Endodermal cell (in vitro differentiated cells): ENCODE data around the gene PCYT1A. TPM values are rescaled to one million over a fixed set of nuclear protein-coding genes. Genes with fewer than 3 reads are reported as not detected.
"Not testable (repeated sequence)": the region's sequence is repeated elsewhere in the genome, so short reads cannot be mapped to it uniquely, and the experiment has no call there.

Source experiments
- DNase-seq: peaks from one replicate; pipeline ENCODE4 v3.0.0-alpha.2; 2017
- H3K27ac ChIP-seq: 2 replicates; pipeline ENCODE4 v1.5.1; 2013; ENCODE audit warnings: mild to moderate bottlenecking, low read depth, low read length, moderate library complexity
- H3K27me3 ChIP-seq: 2 replicates; pipeline ENCODE4 v1.6.1; 2013; ENCODE audit warnings: mild to moderate bottlenecking, low read length, moderate library complexity; ENCODE audit not compliant: insufficient read depth, control insufficient read depth, poor library complexity, severe bottlenecking
- H3K36me3 ChIP-seq: 2 replicates; pipeline ENCODE4 v1.7.0; 2013; ENCODE audit warnings: mild to moderate bottlenecking, low read length, moderate library complexity; ENCODE audit not compliant: control insufficient read depth, insufficient read depth
- H3K4me1 ChIP-seq: one replicate; pipeline ENCODE4 v1.7.0; 2013; ENCODE audit warnings: low read length; ENCODE audit not compliant: control insufficient read depth, insufficient read depth
- H3K4me3 ChIP-seq: 2 replicates; pipeline ENCODE4 v1.5.1; 2013; ENCODE audit warnings: mild to moderate bottlenecking, low read length, moderate library complexity
- H3K9ac ChIP-seq: 2 replicates; pipeline ENCODE4 v1.6.1; 2013; ENCODE audit warnings: mild to moderate bottlenecking, low read length, moderate library complexity; ENCODE audit not compliant: poor library complexity, severe bottlenecking; ENCODE audit errors: extremely low read depth
- H3K9me3 ChIP-seq: 2 replicates; pipeline ENCODE4 v1.6.1; 2013; ENCODE audit warnings: mild to moderate bottlenecking, low read length, moderate library complexity; ENCODE audit not compliant: control insufficient read depth
- H3K27ac Mint-ChIP-seq: 2 replicates; pipeline ENCODE4 v1.8.0; 2020; ENCODE audit warnings: mixed read lengths
- H3K27me3 Mint-ChIP-seq: 2 replicates; pipeline ENCODE4 v1.8.0; 2021; ENCODE audit warnings: mild to moderate bottlenecking, mixed read lengths; ENCODE audit not compliant: insufficient read depth
- H3K36me3 Mint-ChIP-seq: 2 replicates; pipeline ENCODE4 v1.8.0; 2020; ENCODE audit warnings: low read depth, mixed read lengths
- H3K4me1 Mint-ChIP-seq: 2 replicates; pipeline ENCODE4 v1.8.0; 2020; ENCODE audit warnings: mixed read lengths
- H3K4me3 Mint-ChIP-seq: 2 replicates; pipeline ENCODE4 v1.8.0; 2020; ENCODE audit warnings: mild to moderate bottlenecking, moderate library complexity, mixed read lengths
- H3K9me3 Mint-ChIP-seq: 2 replicates; pipeline ENCODE4 v1.8.0; 2020; ENCODE audit warnings: mild to moderate bottlenecking, mixed read lengths
- CTCF ChIP-seq: fragments of 200-600 bp; sonication (generic); conservative IDR thresholded peaks from 2 replicates; pipeline ENCODE4 v1.5.0; 2021; ENCODE audit warnings: antibody characterized with exemption, mild to moderate bottlenecking
- WGBS, 2 experiments: methylation state at CpG; one replicate each; pipeline versions ENCODE4 v1.1.5 to v1.1.7; 2013; ENCODE audit warnings: missing lambda C conversion rate in 2 of 2, mixed read lengths in 1 of 2; ENCODE audit not compliant: insufficient coverage in 1 of 2, insufficient read length in 1 of 2; 5-methylcytosine and 5-hydroxymethylcytosine counted together
- total RNA-seq, 2 donors: library from RNA; stranded (reverse); fragmentation: NEBNext Ultra II Directional in 1 of 2; extraction: Animal tissue kit (Norgen Biotek cat#: 25700) in 1 of 2; gene quantifications; 2 replicates in 1 of 2; 3 replicates in 1 of 2; pipeline ENCODE4 v1.2.1, GENCODE V29; 2021

PCYT1A gene
- total RNA-seq, 2 donors from 2014 or later, result 30.2 to 32.5 TPM

GRCh38 chr3:196246612-196247308 lies 40.8 kb downstream of the PCYT1A start:
- Histone ChIP-seq H3K36me3 (peaks cover 55% of the 10 kb centered on the region), H3K4me1 (no peaks in the 10 kb centered on the region), H3K27ac (no peak overlapping the region), H3K9me3 (peaks cover 6% of the 10 kb centered on the region), H3K4me3 (no peak overlapping the region), H3K9ac (no peak overlapping the region), H3K27me3 (no peaks in the 10 kb centered on the region)
- H3K4me3 Mint-ChIP-seq, result no peak overlapping the region
- no peaks in the 10 kb centered on the region for H3K27me3 Mint-ChIP-seq
- H3K4me1 Mint-ChIP-seq, result no peaks in the 10 kb centered on the region
- DNase-seq, result no peak
- WGBS, 2 experiments, result 95 to 96% methylated on average over 7 to 13 of the region's 13 CpGs
- no peak overlapping the region for H3K27ac Mint-ChIP-seq
- peaks cover 19% of the 10 kb centered on the region for H3K9me3 Mint-ChIP-seq
- peaks cover 55% of the 10 kb centered on the region for H3K36me3 Mint-ChIP-seq
- TF ChIP-seq CTCF, result no peak

- Mint-ChIP-seq H3K9me3 (peaks cover 19% of the 10 kb centered on the region), H3K36me3 (peaks cover 64% of the 10 kb centered on the region)
- 98 to 100% methylated on average over 4 to 34 of the region's 34 CpGs for WGBS, 2 experiments
- not testable (repeated sequence) for H3K9me3 ChIP-seq, DNase-seq, H3K27me3 Mint-ChIP-seq, H3K4me1 Mint-ChIP-seq, H3K4me3 ChIP-seq, H3K4me3 Mint-ChIP-seq, H3K9ac ChIP-seq, H3K4me1 ChIP-seq, H3K27ac ChIP-seq, H3K27me3 ChIP-seq, H3K27ac Mint-ChIP-seq
- peaks cover 61% of the 10 kb centered on the region for H3K36me3 ChIP-seq
These were observed 43.4 kb downstream of the PCYT1A start for GRCh38 chr3:196244166-196244565.

GRCh38 chr3:196241704-196242103 lies 45.8 kb downstream of the PCYT1A start:
- DNase-seq, result no peak
- 84 to 91% methylated on average over 6 to 8 of the region's 8 CpGs for WGBS, 2 experiments
- TF ChIP-seq CTCF, result no peak
- peaks cover 19% of the 10 kb centered on the region for H3K9me3 Mint-ChIP-seq
- peaks cover 68% of the 10 kb centered on the region for H3K36me3 Mint-ChIP-seq
- no peak overlapping the region for H3K27ac ChIP-seq
- peaks cover 6% of the 10 kb centered on the region for H3K9me3 ChIP-seq
- H3K4me1 Mint-ChIP-seq, result peaks cover 16% of the 10 kb centered on the region
- no peaks in the 10 kb centered on the region for H3K27me3 Mint-ChIP-seq
- H3K36me3 ChIP-seq, result peaks cover 66% of the 10 kb centered on the region
- no peak overlapping the region for H3K4me3 Mint-ChIP-seq
- no peak overlapping the region for H3K9ac ChIP-seq
- peaks cover 5% of the 10 kb centered on the region for H3K4me1 ChIP-seq
- H3K27ac Mint-ChIP-seq, result no peak overlapping the region
- H3K4me3 ChIP-seq, result no peak overlapping the region
- H3K27me3 ChIP-seq, result no peaks in the 10 kb centered on the region
